Panc1 (cell line): ENCODE measurements around the gene MYBPC3.

ENCODE experiments used
- POLR2AphosphoS5 ChIP-seq: IDR thresholded peaks from 2 replicates; pipeline ENCODE4 v1.6.1; 2012; ENCODE audit warnings: mild to moderate bottlenecking, low read depth, low read length, moderate library complexity
- REST ChIP-seq, 2 experiments: IDR thresholded peaks; 2 replicates each; pipeline ENCODE4 v1.6.1; 2011 to 2012; ENCODE audit warnings: low read depth in 2 of 2, control low read depth in 1 of 2, low read length in 1 of 2, mild to moderate bottlenecking in 1 of 2, moderate library complexity in 1 of 2; ENCODE audit not compliant: insufficient read depth in 1 of 2
- SIN3A ChIP-seq: IDR thresholded peaks from 2 replicates; pipeline ENCODE4 v1.6.1; 2012; ENCODE audit warnings: low read depth, mild to moderate bottlenecking, low read length, moderate library complexity, borderline replicate concordance; ENCODE audit not compliant: insufficient read depth
- TF ChIP-seq, protein P1 (sequence below): fragments of 450-650 bp; IDR thresholded peaks from 2 replicates; pipeline ENCODE4 v1.5.1; 2017; ENCODE audit warnings: mild to moderate bottlenecking

GRCh38 chr11:47373876-47374719, 21.6 kb upstream of the MYBPC3 start:
- TF ChIP-seq, protein P1, sequence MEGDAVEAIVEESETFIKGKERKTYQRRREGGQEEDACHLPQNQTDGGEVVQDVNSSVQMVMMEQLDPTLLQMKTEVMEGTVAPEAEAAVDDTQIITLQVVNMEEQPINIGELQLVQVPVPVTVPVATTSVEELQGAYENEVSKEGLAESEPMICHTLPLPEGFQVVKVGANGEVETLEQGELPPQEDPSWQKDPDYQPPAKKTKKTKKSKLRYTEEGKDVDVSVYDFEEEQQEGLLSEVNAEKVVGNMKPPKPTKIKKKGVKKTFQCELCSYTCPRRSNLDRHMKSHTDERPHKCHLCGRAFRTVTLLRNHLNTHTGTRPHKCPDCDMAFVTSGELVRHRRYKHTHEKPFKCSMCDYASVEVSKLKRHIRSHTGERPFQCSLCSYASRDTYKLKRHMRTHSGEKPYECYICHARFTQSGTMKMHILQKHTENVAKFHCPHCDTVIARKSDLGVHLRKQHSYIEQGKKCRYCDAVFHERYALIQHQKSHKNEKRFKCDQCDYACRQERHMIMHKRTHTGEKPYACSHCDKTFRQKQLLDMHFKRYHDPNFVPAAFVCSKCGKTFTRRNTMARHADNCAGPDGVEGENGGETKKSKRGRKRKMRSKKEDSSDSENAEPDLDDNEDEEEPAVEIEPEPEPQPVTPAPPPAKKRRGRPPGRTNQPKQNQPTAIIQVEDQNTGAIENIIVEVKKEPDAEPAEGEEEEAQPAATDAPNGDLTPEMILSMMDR, result peak; percentile 98
- TF ChIP-seq SIN3A (no peak), POLR2AphosphoS5 (no peak), REST (IDR thresholded peaks at IDR 0.05; ENCODE audit: insufficient read depth in 1 of 2, low read depth in 2 of 2, low read length in 1 of 2) (no peak)
